ENCODE data around the gene ABAT. TPM values are rescaled to one million over a fixed set of nuclear protein-coding genes. Genes with fewer than 3 reads are reported as not detected.

ABAT gene
- total RNA-seq, 2 donors from 2014 or later, result 9.3 to 9.8 TPM

GRCh38 chr16:8727131-8727806 lies 52.9 kb downstream of the ABAT start:
- no peak for TF ChIP-seq CTCF (IDR thresholded peaks at IDR 0.05)
- ATAC-seq (ENCODE audit: insufficient number of reproducible peaks, low FRiP score, low read depth) (no peak), DNase-seq (ENCODE audit: low spot score) (no peak)
- no peaks in the 10 kb centered on the region for H3K36me3 ChIP-seq
- H3K4me1 ChIP-seq (ENCODE audit: control insufficient read depth in 1 of 2, low read depth in 2 of 2), result no peaks in the 10 kb centered on the region
- no peaks in the 10 kb centered on the region for H3K9me3 ChIP-seq
- no peak overlapping the region for H3K4me3 ChIP-seq
- no peak overlapping the region for H3K27ac ChIP-seq
- no peaks in the 10 kb centered on the region for H3K27me3 ChIP-seq (replicated peaks; ENCODE audit: insufficient read depth)

GRCh38 chr16:8727857-8728618 lies 53.6 kb downstream of the ABAT start:
- TF ChIP-seq CTCF (IDR thresholded peaks at IDR 0.05), result no peak
- no peak overlapping the region for H3K4me3 ChIP-seq
- no peaks in the 10 kb centered on the region for H3K36me3 ChIP-seq
- H3K27ac ChIP-seq, result no peak overlapping the region
- no peaks in the 10 kb centered on the region for H3K4me1 ChIP-seq (ENCODE audit: control insufficient read depth in 1 of 2, low read depth in 2 of 2)
- no peaks in the 10 kb centered on the region for H3K9me3 ChIP-seq
- DNase-seq (ENCODE audit: low spot score), result no peak
- no peaks in the 10 kb centered on the region for H3K27me3 ChIP-seq (replicated peaks; ENCODE audit: insufficient read depth)
- no peak for ATAC-seq (ENCODE audit: insufficient number of reproducible peaks, low FRiP score, low read depth)

- no peaks in the 10 kb centered on the region for H3K9me3 ChIP-seq
- TF ChIP-seq CTCF (IDR thresholded peaks at IDR 0.05), result no peak
- no peak overlapping the region for H3K4me3 ChIP-seq
- no peak for ATAC-seq (ENCODE audit: insufficient number of reproducible peaks, low FRiP score, low read depth)
- H3K27ac ChIP-seq, result no peak overlapping the region
- no peaks in the 10 kb centered on the region for H3K4me1 ChIP-seq (ENCODE audit: control insufficient read depth in 1 of 2, low read depth in 2 of 2)
- DNase-seq (ENCODE audit: low spot score), result no peak
- no peaks in the 10 kb centered on the region for H3K27me3 ChIP-seq (replicated peaks; ENCODE audit: insufficient read depth)
- no peaks in the 10 kb centered on the region for H3K36me3 ChIP-seq
Observed at GRCh38 chr16:8729779-8730334, 55.4 kb downstream of the ABAT start.

- H3K4me3 ChIP-seq, result no peak overlapping the region
- no peak overlapping the region for H3K27ac ChIP-seq
- no peaks in the 10 kb centered on the region for H3K9me3 ChIP-seq
- no peaks in the 10 kb centered on the region for H3K36me3 ChIP-seq
- no peaks in the 10 kb centered on the region for H3K4me1 ChIP-seq (ENCODE audit: control insufficient read depth in 1 of 2, low read depth in 2 of 2)
- TF ChIP-seq CTCF (IDR thresholded peaks at IDR 0.05), result no peak
- no peaks in the 10 kb centered on the region for H3K27me3 ChIP-seq (replicated peaks; ENCODE audit: insufficient read depth)
- DNase-seq (ENCODE audit: low spot score) (no peak), ATAC-seq (ENCODE audit: insufficient number of reproducible peaks, low FRiP score, low read depth) (no peak)
Observed at GRCh38 chr16:8730335-8730915, 56.0 kb downstream of the ABAT start.
